ENCODE results near the gene CTSF.

The CTSF gene

GRCh38 chr11:66530927-66531709, 37.3 kb downstream of the CTSF start:
- DNase-seq = no peak

- DNase-seq = no peak
Measured at GRCh38 chr11:66529655-66530054, 38.8 kb downstream of the CTSF start.

- no peak for DNase-seq
Measured at GRCh38 chr11:66529069-66529468, 39.3 kb downstream of the CTSF start.

GRCh38 chr11:66524304-66525040, 43.9 kb downstream of the CTSF start:
- no peak for DNase-seq

- no peak for DNase-seq
Measured at GRCh38 chr11:66523611-66524010, 44.8 kb downstream of the CTSF start.
